Measurements from ENCODE around the gene LRFN4. TPM values are rescaled to one million over a fixed set of nuclear protein-coding genes. Genes with fewer than 3 reads are reported as not detected.
A peak's percentile ranks its signal among the peaks of the same experiment; 100 is the strongest.

The LRFN4 gene
- total RNA-seq, 1 experiment from 2014 or later: 70.3 TPM

- TF ChIP-seq ZBTB43 (CRISPR knock-in tag; IDR thresholded peaks at IDR 0.05) (no peak), NFE2L1 (CRISPR knock-in tag; IDR thresholded peaks at IDR 0.05) (no peak), ZNF425 (CRISPR knock-in tag; conservative IDR thresholded peaks at IDR 0.05) (no peak), TCF7 (CRISPR knock-in tag; IDR thresholded peaks at IDR 0.05; ENCODE audit: low read depth) (no peak)
These were observed 11.3 kb downstream of the LRFN4 start (continued) for GRCh38 chr11:66868082-66868725.

GRCh38 chr11:66868726-66869566 is 12.1 kb downstream of the LRFN4 start:
- DNase-seq (ENCODE audit: low spot score) (peak; percentile 93), ATAC-seq (peak; percentile 91)
- TF ChIP-seq, protein P1, sequence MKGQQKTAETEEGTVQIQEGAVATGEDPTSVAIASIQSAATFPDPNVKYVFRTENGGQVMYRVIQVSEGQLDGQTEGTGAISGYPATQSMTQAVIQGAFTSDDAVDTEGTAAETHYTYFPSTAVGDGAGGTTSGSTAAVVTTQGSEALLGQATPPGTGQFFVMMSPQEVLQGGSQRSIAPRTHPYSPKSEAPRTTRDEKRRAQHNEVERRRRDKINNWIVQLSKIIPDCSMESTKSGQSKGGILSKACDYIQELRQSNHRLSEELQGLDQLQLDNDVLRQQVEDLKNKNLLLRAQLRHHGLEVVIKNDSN (CRISPR knock-in tag; IDR thresholded peaks at IDR 0.05): peak; percentile 64; the same call in 1 of the 2 replicates
- TF ChIP-seq, protein P2, sequence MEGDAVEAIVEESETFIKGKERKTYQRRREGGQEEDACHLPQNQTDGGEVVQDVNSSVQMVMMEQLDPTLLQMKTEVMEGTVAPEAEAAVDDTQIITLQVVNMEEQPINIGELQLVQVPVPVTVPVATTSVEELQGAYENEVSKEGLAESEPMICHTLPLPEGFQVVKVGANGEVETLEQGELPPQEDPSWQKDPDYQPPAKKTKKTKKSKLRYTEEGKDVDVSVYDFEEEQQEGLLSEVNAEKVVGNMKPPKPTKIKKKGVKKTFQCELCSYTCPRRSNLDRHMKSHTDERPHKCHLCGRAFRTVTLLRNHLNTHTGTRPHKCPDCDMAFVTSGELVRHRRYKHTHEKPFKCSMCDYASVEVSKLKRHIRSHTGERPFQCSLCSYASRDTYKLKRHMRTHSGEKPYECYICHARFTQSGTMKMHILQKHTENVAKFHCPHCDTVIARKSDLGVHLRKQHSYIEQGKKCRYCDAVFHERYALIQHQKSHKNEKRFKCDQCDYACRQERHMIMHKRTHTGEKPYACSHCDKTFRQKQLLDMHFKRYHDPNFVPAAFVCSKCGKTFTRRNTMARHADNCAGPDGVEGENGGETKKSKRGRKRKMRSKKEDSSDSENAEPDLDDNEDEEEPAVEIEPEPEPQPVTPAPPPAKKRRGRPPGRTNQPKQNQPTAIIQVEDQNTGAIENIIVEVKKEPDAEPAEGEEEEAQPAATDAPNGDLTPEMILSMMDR (IDR thresholded peaks at IDR 0.05): peak; percentile 25; the same call in 1 of the 2 replicates
- TF ChIP-seq, protein P3, sequence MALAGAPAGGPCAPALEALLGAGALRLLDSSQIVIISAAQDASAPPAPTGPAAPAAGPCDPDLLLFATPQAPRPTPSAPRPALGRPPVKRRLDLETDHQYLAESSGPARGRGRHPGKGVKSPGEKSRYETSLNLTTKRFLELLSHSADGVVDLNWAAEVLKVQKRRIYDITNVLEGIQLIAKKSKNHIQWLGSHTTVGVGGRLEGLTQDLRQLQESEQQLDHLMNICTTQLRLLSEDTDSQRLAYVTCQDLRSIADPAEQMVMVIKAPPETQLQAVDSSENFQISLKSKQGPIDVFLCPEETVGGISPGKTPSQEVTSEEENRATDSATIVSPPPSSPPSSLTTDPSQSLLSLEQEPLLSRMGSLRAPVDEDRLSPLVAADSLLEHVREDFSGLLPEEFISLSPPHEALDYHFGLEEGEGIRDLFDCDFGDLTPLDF (CRISPR knock-in tag; IDR thresholded peaks at IDR 0.05): no peak
- TF ChIP-seq TEAD1 (CRISPR knock-in tag; IDR thresholded peaks at IDR 0.05): no peak
- TF ChIP-seq AR (CRISPR knock-in tag; IDR thresholded peaks at IDR 0.05): no peak
- peak; percentile 51; the same call in 1 of the 2 replicates for TF ChIP-seq SP1 (CRISPR knock-in tag; conservative IDR thresholded peaks at IDR 0.05)
- TF ChIP-seq STAT6 (CRISPR knock-in tag; conservative IDR thresholded peaks at IDR 0.05; ENCODE audit: low read depth): no peak
- TF ChIP-seq ZBTB21 (CRISPR knock-in tag; IDR thresholded peaks at IDR 0.05; ENCODE audit: borderline replicate concordance): no peak
- no peak for TF ChIP-seq ZNF416 (CRISPR knock-in tag; IDR thresholded peaks at IDR 0.05)
- TF ChIP-seq SMAD4 (CRISPR knock-in tag; IDR thresholded peaks at IDR 0.05): no peak
- no peak for TF ChIP-seq E2F4 (CRISPR knock-in tag; IDR thresholded peaks at IDR 0.05; ENCODE audit: borderline replicate concordance, low read depth)
- TF ChIP-seq, protein P4, sequence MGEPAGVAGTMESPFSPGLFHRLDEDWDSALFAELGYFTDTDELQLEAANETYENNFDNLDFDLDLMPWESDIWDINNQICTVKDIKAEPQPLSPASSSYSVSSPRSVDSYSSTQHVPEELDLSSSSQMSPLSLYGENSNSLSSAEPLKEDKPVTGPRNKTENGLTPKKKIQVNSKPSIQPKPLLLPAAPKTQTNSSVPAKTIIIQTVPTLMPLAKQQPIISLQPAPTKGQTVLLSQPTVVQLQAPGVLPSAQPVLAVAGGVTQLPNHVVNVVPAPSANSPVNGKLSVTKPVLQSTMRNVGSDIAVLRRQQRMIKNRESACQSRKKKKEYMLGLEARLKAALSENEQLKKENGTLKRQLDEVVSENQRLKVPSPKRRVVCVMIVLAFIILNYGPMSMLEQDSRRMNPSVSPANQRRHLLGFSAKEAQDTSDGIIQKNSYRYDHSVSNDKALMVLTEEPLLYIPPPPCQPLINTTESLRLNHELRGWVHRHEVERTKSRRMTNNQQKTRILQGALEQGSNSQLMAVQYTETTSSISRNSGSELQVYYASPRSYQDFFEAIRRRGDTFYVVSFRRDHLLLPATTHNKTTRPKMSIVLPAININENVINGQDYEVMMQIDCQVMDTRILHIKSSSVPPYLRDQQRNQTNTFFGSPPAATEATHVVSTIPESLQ (CRISPR knock-in tag; IDR thresholded peaks at IDR 0.05): no peak

More at GRCh38 chr11:66868726-66869566, 12.1 kb downstream of the LRFN4 start:
- ChIA-PET CTCF (interaction anchor here (0.6 to 2.3 kb wide), 2 partner anchors 13 to 54 kb away, joined by 3 to 16 read pairs; no protein-coding TSS in a partner anchor), POLR2A (no interaction called here)
- H3K9me3 Mint-ChIP-seq: no peaks in the 10 kb centered on the region
- peak overlapping the region; percentile 83 for H3K27ac Mint-ChIP-seq
- peaks cover 12% of the 10 kb centered on the region for H3K4me1 Mint-ChIP-seq
- no peaks in the 10 kb centered on the region for H3K27me3 Mint-ChIP-seq (ENCODE audit: low read depth)
- H3K4me3 Mint-ChIP-seq: no peak overlapping the region
- no peaks in the 10 kb centered on the region for H3K36me3 Mint-ChIP-seq

Data from WTC11 (cell line).